ENCODE data around the gene NOP14. TPM values are rescaled to one million over a fixed set of nuclear protein-coding genes. Genes with fewer than 3 reads are reported as not detected.

NOP14 gene
- total RNA-seq, 1 donor from 2014 or later = 12.3 TPM

GRCh38 chr4:2942532-2943363 is 20.5 kb downstream of the NOP14 start:
- Histone ChIP-seq H3K36me3 (peaks cover 85 to 97% of the 10 kb centered on the region in 2 donors), H3K27me3 (no peaks in the 10 kb centered on the region), H3K4me1 (no peaks in the 10 kb centered on the region), H3K4me3 (no peak overlapping the region), H3K27ac (no peak overlapping the region), H3K9me3 (no peaks in the 10 kb centered on the region)
- peak in 1 of 2 donors; percentile 55 for DNase-seq (ENCODE audit: low spot score in 2 of 2)
- intact Hi-C loops (cut with DNase I) = no loop called here
- TF ChIP-seq, protein P1, sequence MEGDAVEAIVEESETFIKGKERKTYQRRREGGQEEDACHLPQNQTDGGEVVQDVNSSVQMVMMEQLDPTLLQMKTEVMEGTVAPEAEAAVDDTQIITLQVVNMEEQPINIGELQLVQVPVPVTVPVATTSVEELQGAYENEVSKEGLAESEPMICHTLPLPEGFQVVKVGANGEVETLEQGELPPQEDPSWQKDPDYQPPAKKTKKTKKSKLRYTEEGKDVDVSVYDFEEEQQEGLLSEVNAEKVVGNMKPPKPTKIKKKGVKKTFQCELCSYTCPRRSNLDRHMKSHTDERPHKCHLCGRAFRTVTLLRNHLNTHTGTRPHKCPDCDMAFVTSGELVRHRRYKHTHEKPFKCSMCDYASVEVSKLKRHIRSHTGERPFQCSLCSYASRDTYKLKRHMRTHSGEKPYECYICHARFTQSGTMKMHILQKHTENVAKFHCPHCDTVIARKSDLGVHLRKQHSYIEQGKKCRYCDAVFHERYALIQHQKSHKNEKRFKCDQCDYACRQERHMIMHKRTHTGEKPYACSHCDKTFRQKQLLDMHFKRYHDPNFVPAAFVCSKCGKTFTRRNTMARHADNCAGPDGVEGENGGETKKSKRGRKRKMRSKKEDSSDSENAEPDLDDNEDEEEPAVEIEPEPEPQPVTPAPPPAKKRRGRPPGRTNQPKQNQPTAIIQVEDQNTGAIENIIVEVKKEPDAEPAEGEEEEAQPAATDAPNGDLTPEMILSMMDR (IDR thresholded peaks at IDR 0.05) = no peak

DNA sequence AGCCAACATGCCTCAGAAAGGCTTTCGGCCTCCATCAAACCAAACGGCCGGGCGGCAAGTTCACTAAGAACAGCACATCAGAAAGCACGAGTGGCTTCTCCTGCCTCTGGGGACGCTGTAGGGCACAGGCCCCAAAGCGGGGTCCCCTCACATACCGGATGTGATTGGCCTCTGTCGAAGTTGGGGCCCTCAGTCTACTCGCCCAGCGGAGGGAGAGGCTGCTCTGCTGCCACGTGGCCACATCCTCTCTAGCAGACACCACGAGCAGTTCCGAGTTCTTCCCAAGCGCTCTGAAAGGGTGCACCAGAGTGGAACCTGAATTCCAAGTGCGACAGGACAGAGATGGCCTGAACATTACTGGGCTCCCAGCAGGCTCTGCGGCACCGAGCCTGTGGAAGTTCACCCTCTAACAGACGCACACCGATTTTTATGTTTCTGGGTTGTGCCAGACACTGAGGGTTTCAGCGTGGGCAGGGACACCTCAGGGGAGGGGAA is 21.1 kb downstream of the NOP14 start:
- Histone ChIP-seq H3K4me3 (no peak overlapping the region), H3K4me1 (peaks cover 0 to 2% of the 10 kb centered on the region in 2 donors), H3K36me3 (peaks cover 78 to 97% of the 10 kb centered on the region in 2 donors), H3K27ac (no peak overlapping the region), H3K27me3 (no peaks in the 10 kb centered on the region), H3K9me3 (no peaks in the 10 kb centered on the region)
- no peak for DNase-seq (ENCODE audit: low spot score in 2 of 2)
- TF ChIP-seq, protein P1 (IDR thresholded peaks at IDR 0.05) = no peak
- intact Hi-C loops (cut with DNase I) = no loop called here

GRCh38 chr4:2941138-2942036 is 21.8 kb downstream of the NOP14 start:
- intact Hi-C loops (cut with DNase I) = no loop called here
- DNase-seq (ENCODE audit: low spot score in 2 of 2) = peak in 1 of 2 donors; percentile 62
- Histone ChIP-seq H3K36me3 (peaks cover 71 to 90% of the 10 kb centered on the region in 2 donors), H3K4me1 (peaks cover 0 to 4% of the 10 kb centered on the region in 2 donors), H3K27ac (no peak overlapping the region), H3K27me3 (no peaks in the 10 kb centered on the region), H3K9me3 (no peaks in the 10 kb centered on the region), H3K4me3 (no peak overlapping the region)
- TF ChIP-seq, protein P1 (IDR thresholded peaks at IDR 0.05) = no peak

DNA sequence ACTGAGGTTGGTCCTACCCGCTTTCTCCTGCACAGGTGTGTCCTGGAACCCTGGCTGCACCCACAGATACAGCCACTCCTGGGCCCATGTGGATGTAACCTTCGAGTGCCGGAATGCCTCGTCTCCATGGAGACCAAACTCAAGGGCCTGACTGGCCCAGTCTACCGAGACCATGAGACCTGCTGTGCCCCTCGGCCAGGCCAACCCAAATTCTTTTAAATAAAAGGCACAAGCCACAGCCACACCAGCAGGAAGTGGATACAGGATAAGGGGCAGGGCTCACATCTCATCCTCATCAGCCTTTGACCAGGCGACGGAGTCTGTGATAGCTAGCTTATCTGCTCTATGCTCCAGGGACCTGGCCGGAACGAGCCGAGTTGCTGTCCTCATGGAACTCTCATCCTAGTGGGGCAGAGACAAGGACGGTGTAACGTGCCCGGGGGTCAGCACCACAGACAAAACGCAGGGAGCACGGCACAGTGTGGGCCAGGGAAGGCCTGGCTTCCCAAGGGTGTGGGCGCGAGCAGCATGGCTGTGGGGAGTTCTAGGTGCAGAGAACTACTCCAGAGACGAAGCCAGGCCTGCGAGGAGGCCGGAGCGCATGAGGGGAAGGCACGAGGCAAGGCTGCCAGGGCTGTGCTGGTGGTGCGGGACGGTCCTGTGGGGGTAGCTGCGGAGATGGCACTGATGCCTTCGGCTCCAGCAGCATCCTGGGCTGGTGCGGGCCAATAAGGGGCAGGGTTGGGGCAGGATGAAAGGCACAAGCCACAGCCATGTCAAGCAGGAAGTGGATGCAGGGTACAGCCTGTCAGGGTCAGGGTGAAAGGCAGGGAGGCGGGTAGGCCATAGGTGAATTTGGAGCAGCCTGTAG is 22.7 kb downstream of the NOP14 start:
- DNase-seq (ENCODE audit: low spot score in 2 of 2) = peak in 1 of 2 donors; percentile 56
- intact Hi-C loops (cut with DNase I) = no loop called here
- TF ChIP-seq, protein P1 (IDR thresholded peaks at IDR 0.05) = no peak
- no peaks in the 10 kb centered on the region for H3K9me3 ChIP-seq
- H3K4me1 ChIP-seq = peaks cover 0 to 13% of the 10 kb centered on the region in 2 donors
- no peak overlapping the region for H3K27ac ChIP-seq
- H3K27me3 ChIP-seq = no peaks in the 10 kb centered on the region
- no peak overlapping the region for H3K4me3 ChIP-seq
- peaks cover 68 to 83% of the 10 kb centered on the region in 2 donors for H3K36me3 ChIP-seq
